ENCODE results near the gene DUSP18. TPM values are rescaled to one million over a fixed set of nuclear protein-coding genes. Genes with fewer than 3 reads are reported as not detected.

The DUSP18 gene
- total and polyA plus RNA-seq, 2 donors (not counting 1 experiment from before 2014, with no cell fraction given) = 7.4 to 10.8 TPM

- Histone ChIP-seq H3K27ac (ENCODE audit: insufficient read depth, low read length) (no peak overlapping the region), H3K4me1 (ENCODE audit: control insufficient read depth, extremely low read depth, insufficient read depth, low read length) (peaks cover 6% of the 10 kb centered on the region), H2AFZ (ENCODE audit: low read length) (no peak overlapping the region), H3K36me3 (ENCODE audit: control insufficient read depth, insufficient read depth, low read length) (no peaks in the 10 kb centered on the region), H3K4me3 (replicated peaks in 1 of 4; ENCODE audit: control extremely low read depth in 1 of 4, insufficient read depth in 1 of 4, low read depth in 3 of 4, low read length in 4 of 4) (no peak overlapping the region), H3K9ac (ENCODE audit: insufficient read depth, low read length) (no peak overlapping the region), H4K20me1 (ENCODE audit: control insufficient read depth, extremely low read depth, insufficient read depth, low read length) (no peaks in the 10 kb centered on the region), H3K4me2 (ENCODE audit: extremely low read depth, insufficient read depth, low read length) (no peak overlapping the region), H3K79me2 (ENCODE audit: control insufficient read depth, insufficient read depth, low read length) (no peaks in the 10 kb centered on the region), H3K27me3 (ENCODE audit: control insufficient read depth, insufficient read depth, low read length) (no peaks in the 10 kb centered on the region), H3K9me3 (ENCODE audit: control insufficient read depth, insufficient read depth, low read depth, low read length) (no peaks in the 10 kb centered on the region)
- DNase-seq (ENCODE audit: low read depth in 2 of 2) = no peak
- TF ChIP-seq EZH2 (IDR thresholded peaks at IDR 0.05; ENCODE audit: low read length, missing control alignments) = no peak
- TF ChIP-seq, protein P1, sequence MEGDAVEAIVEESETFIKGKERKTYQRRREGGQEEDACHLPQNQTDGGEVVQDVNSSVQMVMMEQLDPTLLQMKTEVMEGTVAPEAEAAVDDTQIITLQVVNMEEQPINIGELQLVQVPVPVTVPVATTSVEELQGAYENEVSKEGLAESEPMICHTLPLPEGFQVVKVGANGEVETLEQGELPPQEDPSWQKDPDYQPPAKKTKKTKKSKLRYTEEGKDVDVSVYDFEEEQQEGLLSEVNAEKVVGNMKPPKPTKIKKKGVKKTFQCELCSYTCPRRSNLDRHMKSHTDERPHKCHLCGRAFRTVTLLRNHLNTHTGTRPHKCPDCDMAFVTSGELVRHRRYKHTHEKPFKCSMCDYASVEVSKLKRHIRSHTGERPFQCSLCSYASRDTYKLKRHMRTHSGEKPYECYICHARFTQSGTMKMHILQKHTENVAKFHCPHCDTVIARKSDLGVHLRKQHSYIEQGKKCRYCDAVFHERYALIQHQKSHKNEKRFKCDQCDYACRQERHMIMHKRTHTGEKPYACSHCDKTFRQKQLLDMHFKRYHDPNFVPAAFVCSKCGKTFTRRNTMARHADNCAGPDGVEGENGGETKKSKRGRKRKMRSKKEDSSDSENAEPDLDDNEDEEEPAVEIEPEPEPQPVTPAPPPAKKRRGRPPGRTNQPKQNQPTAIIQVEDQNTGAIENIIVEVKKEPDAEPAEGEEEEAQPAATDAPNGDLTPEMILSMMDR (conservative IDR thresholded peaks at IDR 0.05 in 1 of 2, IDR thresholded peaks at IDR 0.05 in 1 of 2; ENCODE audit: low read depth in 1 of 2, low read length in 2 of 2) = no peak
Measured at GRCh38 chr22:30614268-30614667, 53.4 kb downstream of the DUSP18 start.

GRCh38 chr22:30612789-30613188 is 54.9 kb downstream of the DUSP18 start:
- no peaks in the 10 kb centered on the region for H3K27me3 ChIP-seq (ENCODE audit: control insufficient read depth, insufficient read depth, low read length)
- no peaks in the 10 kb centered on the region for H3K79me2 ChIP-seq (ENCODE audit: control insufficient read depth, insufficient read depth, low read length)
- no peak for TF ChIP-seq EZH2 (IDR thresholded peaks at IDR 0.05; ENCODE audit: low read length, missing control alignments)
- TF ChIP-seq, protein P1 (conservative IDR thresholded peaks at IDR 0.05 in 1 of 2, IDR thresholded peaks at IDR 0.05 in 1 of 2; ENCODE audit: low read depth in 1 of 2, low read length in 2 of 2) = no peak
- no peak overlapping the region for H3K4me2 ChIP-seq (ENCODE audit: extremely low read depth, insufficient read depth, low read length)
- peaks cover 14% of the 10 kb centered on the region for H3K4me1 ChIP-seq (ENCODE audit: control insufficient read depth, extremely low read depth, insufficient read depth, low read length)
- H2AFZ ChIP-seq (ENCODE audit: low read length) = no peak overlapping the region
- no peak overlapping the region for H3K9ac ChIP-seq (ENCODE audit: insufficient read depth, low read length)
- DNase-seq (ENCODE audit: low read depth in 2 of 2) = no peak
- H3K4me3 ChIP-seq (replicated peaks in 1 of 4; ENCODE audit: control extremely low read depth in 1 of 4, insufficient read depth in 1 of 4, low read depth in 3 of 4, low read length in 4 of 4) = no peak overlapping the region
- no peaks in the 10 kb centered on the region for H3K36me3 ChIP-seq (ENCODE audit: control insufficient read depth, insufficient read depth, low read length)
- no peaks in the 10 kb centered on the region for H3K9me3 ChIP-seq (ENCODE audit: control insufficient read depth, insufficient read depth, low read depth, low read length)
- no peaks in the 10 kb centered on the region for H4K20me1 ChIP-seq (ENCODE audit: control insufficient read depth, extremely low read depth, insufficient read depth, low read length)
- H3K27ac ChIP-seq (ENCODE audit: insufficient read depth, low read length) = no peak overlapping the region

Other genes with a start within 250 kb of the DUSP18 start
- 2.5 and 4.6 TPM in 2 replicates for gene MTFP1, start 242.1 kb downstream of the DUSP18 start, total RNA-seq
- 3.8 and 5.8 TPM in 2 replicates for gene MTFP1, start 242.1 kb downstream of the DUSP18 start, polyA plus RNA-seq
- not detected in 2 replicates for gene SEC14L3, start 195.9 kb downstream of the DUSP18 start, total RNA-seq
- not detected in 2 replicates for gene SEC14L3, start 195.9 kb downstream of the DUSP18 start, polyA plus RNA-seq
- under 0.01 and 0.66 TPM in 2 replicates for gene SEC14L4, start 162.2 kb downstream of the DUSP18 start, total RNA-seq
- 0.03 and 0.08 TPM in 2 replicates for gene SEC14L4, start 162.2 kb downstream of the DUSP18 start, polyA plus RNA-seq
- under 0.01 and 0.66 TPM in 2 replicates for gene SEC14L6, start 121.1 kb downstream of the DUSP18 start, total RNA-seq
- gene SEC14L6, start 121.1 kb downstream of the DUSP18 start, polyA plus RNA-seq = 0.12 and 0.21 TPM in 2 replicates
- gene GAL3ST1, start 93.2 kb downstream of the DUSP18 start, total RNA-seq = 0.17 TPM in 1 of 2 replicates, not detected in the other
- gene GAL3ST1, start 93.2 kb downstream of the DUSP18 start, polyA plus RNA-seq = 0.03 and 0.06 TPM in 2 replicates
- 61.3 and 69.1 TPM in 2 replicates for gene PES1, start 76.0 kb downstream of the DUSP18 start, total RNA-seq
- gene PES1, start 76.0 kb downstream of the DUSP18 start, polyA plus RNA-seq = 51.2 and 89.0 TPM in 2 replicates
- gene TCN2, start 60.7 kb downstream of the DUSP18 start, total RNA-seq = 6.9 and 7.1 TPM in 2 replicates
- gene TCN2, start 60.7 kb downstream of the DUSP18 start, polyA plus RNA-seq = 10.8 and 12.0 TPM in 2 replicates
- gene SLC35E4, start 32.1 kb downstream of the DUSP18 start, total RNA-seq = 5.4 and 10.1 TPM in 2 replicates
- gene SLC35E4, start 32.1 kb downstream of the DUSP18 start, polyA plus RNA-seq = 2.0 and 3.0 TPM in 2 replicates
- 0.51 and 3.8 TPM in 2 replicates for gene OSBP2, start 27.0 kb upstream of the DUSP18 start, total RNA-seq
- 0.40 and 2.6 TPM in 2 replicates for gene OSBP2, start 27.0 kb upstream of the DUSP18 start, polyA plus RNA-seq